Posterior cingulate gyrus (tissue), 11 donors: ENCODE results near the gene PTGIR.

Experiments
- DNase-seq, 10 donors: peaks; one replicate each; pipeline versions ENCODE4 v3.0.0 to v3.0.0-alpha.2; 2020 to 2021; ENCODE audit warnings: mixed read lengths in 3 of 10
- intact Hi-C: fragments of 100-400 bp; cut with DNase I; formaldehyde crosslinking; loops from one replicate; pipeline ENCODE4 v1.15.1; 2023

PTGIR gene

DNA sequence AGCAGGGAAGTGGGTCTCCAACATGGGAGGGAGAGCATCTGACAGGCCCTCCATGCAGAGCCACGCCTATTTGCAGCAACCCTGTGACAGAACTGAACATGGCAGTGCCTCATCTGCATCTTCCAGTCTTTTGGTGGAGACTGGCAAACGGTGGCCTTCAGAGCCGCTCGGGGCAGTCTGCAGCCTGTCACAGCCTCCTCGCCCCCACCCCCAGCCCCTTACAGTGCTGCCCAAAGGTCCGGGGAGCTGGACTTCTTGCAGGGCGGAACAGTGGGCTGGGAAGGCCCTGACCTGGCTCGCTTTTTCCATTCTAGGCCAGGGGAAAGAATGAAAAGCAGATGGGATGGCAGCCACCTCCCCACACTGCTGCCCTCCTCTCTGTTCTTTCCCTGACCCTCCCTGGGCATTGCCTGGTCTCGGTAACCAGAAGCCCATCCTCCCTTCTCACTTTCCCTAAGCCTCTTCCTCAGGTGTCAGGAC lies 21.1 kb downstream of the PTGIR start:
- peak in 3 of 10 donors; percentile 1 to 88 (median 73) for DNase-seq
- intact Hi-C loops: no loop called here

DNA sequence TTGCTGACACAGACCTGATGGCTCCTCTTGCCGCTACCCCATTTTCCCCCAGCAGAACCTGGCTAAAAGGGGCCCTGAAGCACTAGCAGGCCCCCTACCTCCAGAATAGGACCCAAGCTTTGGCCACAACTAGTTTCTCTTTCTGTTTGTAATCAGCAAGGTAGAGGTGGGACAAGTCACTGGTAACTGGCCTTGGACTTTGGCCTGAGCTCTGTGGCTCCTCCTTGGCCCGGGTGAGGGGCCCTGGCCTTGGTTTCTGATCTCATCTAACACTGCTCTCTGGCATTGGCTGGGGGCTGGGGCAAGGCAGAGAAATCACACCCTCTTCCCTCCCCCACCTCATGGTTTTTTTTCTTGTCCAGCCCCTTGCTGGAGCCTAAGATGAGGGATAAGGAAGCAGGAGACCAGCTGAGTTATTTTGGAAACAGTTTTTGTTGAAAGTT lies 21.7 kb downstream of the PTGIR start:
- peak in 1 of 10 donors; percentile 63 for DNase-seq
- intact Hi-C loops: no loop called here

DNA sequence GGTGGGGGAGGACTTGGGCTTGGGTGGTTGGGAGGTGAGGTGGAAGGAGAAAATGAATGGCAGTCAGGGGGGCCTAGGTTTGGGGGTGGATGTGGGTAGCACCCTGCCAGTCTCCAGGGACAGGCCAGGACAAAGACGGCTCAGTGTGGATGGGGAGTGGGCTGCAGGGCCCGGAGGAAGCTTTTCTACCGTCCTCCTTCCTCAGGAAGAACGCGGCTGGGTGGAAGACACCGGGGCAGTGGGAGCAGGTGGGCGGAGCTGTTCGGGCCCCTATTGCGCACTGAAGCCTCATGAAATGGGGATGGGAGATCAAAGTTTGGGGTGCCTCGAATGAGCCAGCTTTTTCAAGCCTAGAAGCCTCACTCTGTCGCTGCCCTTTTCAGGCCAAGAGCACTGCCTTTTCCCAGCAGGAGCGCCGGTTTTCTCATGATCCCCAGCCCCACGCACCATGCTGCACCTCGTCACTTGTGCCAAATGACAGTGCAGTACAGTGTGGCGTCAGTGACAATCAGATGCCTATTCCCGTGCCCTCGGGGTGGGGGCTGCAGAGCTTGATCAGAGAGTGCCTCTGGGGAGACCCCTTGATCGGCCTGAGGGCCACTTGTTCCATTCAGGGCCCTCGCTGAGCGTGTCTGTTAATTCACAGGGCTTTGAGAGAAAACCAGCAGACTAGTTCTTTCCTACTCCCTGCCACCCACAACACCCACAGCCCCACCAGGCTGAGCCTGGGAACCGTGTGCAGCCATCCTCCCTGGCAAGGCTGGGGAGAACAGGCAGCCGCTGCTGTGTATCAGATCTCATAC lies 22.3 kb downstream of the PTGIR start:
- peak in 3 of 10 donors; percentile 35 to 86 (median 79) for DNase-seq
- intact Hi-C loops: no loop called here

DNA sequence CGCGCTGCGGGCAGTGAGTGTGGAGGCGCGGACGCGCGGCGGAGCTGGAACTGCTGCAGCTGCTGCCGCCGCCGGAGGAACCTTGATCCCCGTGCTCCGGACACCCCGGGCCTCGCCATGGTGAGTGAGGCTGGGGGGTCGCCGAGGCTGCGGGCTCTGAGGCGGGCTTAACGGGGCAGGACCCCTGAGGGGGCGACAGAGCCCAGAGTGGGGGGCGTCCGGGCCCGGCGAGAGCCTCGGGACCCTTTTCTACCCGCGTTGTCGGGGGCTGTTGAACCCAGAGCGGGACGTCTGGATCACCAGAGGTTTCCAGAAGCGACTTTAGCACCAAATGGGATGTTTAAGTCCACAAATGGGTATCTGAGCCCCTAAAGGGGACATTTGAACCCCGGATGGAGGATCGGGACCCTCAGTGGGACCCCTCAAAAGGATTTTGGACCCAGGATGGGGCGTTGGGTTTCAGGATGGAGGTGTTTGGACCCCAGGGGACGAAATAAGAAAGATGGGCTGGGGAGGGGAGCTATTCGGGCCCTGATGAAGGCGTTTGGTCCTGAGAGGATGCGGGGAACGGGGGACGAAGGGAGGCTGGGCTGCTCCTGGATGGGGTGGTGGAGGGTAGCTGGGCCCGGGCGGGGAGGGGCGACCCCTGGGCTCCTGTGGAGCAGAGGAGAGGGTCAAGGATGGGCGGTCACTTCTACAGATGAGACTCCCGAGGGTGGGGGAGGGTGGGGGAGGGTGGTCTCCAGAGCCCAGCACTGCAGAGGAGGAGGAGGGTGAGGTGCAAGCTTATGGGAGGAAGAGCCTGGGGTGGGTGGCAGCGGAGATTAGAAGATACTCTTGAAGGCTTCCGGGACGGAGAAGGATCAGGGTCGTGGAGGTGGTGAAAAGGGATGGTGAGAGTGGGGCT lies 23.3 kb downstream of the PTGIR start, which contains the start of gene CALM3:
Gene CALM3 (plus strand): TSS at position 13 of the 907 bp plus-strand sequence. CDS start 105 bp downstream, at position 118.
- DNase-seq: peak in 2 of 10 donors; percentile 54 to 72
- intact Hi-C loops: no loop called here

DNA sequence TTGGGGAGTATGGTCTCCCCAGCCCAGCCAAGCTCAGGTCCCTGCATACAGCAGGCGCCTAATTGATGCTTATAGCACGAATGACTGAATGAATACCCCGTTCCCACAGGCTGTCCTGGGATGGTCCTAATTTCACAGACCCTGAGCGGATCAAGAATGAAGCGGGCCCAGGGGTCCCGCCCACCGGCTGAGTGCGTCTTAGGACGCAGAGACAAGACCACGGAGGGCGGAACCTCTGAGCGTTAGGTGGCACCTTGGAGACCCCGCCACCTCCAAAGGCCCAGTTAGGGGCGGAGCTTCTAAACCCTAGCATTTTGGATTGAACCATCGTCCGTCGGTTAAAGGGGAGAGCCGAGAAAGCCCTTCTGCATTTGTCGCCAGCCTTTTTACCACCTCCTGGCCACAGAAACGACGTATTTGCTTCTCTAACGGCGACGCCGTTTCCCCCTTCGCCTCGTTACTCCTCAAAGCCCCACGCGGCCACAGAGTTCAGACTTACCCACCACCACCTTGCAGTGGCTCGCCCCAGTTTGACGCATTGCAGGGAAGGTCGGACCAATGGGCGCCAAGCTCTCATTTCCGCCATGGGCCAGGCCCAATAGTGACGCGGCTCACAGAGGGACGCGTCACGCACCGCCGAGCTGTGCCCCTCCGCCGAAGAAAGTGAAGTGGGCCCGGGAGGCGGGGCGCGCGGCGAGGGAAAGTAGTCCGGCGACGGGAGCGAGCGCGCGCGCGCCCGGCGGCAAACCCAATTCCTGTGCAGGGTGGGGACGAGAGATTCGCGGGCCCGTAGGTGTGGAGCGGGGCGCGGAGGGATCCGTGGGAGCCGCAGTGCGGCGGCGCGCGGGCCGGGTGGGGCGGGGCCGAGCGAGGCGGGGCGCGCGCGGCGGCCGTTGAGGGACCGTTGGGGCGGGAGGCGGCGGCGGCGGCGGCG lies 24.2 kb downstream of the PTGIR start:
- DNase-seq: peak; percentile 92 to 99 (median 96)
- intact Hi-C loops: no loop called here

DNA sequence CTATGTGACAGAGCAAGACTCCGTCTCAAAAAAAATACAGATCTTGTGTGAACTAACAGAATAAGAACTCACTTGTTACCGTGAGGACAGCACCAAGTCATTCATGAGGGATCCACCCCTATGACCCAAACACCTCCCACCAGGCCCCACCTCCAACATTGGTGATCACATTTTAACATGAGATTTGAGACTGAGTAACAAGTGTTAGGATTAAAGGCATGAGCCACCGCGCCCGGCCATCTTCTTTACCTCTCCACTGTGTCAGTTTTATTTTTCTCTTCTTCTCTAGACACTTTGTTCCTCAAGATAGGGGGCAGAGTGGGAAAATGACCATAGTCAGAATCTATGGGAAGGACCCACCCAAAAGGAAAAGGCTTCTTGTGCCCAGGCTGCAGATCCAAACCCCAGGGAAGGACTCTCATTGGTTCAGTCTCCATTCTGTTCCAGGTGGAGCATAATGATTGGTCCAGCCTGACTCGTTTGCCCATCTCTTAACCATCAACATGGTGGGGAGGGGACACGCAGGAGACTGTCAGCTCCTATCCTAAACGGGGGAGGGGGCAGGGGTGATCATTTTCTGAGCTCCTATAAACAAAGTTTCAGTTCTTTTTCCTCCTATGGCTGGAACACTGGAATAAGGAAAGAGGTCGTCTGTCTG lies 25.0 kb downstream of the PTGIR start:
- peak in 2 of 10 donors; percentile 24 to 47 for DNase-seq
- intact Hi-C loops: no loop called here

DNA sequence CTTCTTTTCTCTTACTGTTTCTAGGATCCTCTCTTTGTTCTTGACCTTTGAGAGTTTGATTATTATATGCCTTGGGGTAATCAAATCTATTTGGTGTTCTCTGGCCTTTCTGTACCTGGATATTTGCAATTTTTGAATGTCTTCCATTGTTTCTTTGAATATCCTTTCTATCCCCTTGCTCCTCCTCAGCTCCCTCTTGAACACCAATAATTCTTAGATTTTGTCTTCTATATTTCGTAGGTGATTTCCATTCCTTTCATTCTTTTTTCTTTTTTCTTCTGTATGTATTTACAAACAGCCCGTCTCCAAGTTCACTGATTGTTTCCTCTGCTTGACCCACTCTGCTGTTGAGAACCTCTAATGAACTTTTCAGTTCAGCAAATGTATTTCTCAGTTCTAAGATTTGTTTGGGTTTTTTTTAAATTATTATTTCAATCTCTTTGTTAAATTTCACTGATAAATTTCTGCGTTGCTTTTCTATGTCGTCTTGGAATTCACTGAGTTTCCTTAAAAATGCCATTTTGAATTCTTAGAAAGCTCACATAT lies 26.4 kb downstream of the PTGIR start:
- intact Hi-C loops: no loop called here
- DNase-seq: no peak

DNA sequence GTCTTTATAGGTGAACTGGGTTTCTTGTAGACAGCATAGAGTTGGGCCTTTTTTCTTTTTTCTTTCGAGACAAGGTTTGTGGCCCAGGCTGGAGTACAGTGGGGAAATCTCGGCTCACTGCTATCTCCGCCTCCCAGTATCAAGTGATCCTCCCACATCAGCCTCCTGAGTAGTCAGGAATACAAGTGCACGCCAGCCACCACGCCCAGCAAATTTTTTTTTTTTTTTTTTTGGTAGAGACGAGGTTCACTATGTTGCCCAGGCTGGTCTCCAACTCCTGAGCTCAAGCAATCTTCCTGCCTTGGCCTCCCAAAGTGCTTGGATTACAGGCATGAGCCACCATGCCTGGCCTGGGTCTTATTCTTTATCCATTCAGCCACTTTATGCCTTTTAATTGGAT lies 28.9 kb downstream of the PTGIR start:
- intact Hi-C loops: no loop called here
- DNase-seq: no peak

DNA sequence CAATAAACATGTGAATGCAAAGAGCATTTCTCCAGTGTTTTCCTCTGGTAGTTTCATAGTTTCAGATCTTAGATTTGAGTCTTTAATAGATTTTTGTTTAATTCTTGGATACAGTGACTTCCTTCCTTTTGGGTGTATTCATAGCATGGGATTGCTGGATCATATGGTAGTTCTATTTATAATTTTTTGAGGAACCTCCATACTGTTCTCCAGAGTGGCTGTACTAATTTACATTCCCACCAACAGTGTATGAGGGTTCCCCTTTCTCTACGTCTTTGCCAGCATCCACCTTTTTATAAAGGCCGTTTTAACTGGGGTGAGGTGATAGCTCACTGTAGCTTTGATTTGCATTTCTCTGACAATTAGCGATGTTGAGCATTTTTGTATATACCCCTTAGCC lies 33.0 kb downstream of the PTGIR start:
- intact Hi-C loops: no loop called here
- no peak for DNase-seq

DNA sequence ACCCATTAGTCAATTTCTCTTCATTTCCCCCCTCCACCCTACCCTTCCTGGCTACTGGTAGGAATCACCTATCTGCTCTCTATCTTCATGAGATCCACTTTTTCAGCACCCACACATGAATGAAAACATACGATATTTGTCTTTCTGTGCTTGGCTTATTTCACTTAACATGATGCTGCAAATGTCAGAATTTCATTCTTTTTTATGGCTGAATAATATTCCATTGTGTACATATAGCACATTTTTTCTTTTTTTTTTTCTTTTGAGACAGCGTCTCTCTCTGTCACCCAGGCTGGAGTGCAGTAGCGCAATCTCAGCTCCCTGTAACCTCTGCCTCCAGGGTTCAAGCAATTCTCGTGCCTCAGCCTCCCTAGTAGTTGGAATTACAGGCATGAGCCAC lies 33.6 kb downstream of the PTGIR start:
- no peak for DNase-seq
- intact Hi-C loops: no loop called here

DNA sequence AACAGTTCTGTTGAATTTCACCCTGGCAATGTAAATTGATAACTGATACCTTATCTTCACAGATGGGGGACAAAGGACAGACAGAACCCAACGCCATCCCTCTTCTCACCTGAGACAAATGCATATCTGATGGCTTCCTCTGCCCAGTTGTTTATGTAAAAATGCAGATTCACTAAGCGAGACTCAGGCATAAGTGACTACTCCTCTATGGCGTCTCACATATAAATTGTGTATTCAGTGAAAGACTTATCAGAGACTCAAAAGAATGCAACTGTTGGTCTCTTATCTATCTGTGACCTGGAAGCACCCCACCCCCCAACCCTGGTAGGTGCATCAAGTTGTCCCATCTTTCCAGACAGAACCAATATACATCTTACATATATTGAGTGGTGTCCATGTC lies 37.0 kb downstream of the PTGIR start:
- no peak for DNase-seq
- intact Hi-C loops: no loop called here

DNA sequence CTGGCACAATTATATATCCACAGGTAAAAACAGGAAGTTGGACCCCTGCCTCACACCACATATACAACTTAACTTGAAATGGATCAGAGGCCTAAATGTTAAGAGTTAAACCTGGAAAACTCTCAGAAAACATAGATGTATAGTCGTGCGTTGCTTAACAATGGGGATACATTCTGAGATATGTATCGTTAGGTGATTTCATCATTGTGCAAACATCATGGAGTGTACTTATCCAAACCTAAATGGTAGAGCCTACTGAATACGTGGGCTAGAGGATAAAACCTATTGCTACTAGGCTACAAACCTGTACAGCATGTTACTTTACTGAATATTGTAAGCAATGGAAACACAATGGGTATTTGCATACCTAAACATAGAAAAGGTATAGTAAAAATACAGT lies 38.6 kb downstream of the PTGIR start:
- intact Hi-C loops: no loop called here
- no peak for DNase-seq

DNA sequence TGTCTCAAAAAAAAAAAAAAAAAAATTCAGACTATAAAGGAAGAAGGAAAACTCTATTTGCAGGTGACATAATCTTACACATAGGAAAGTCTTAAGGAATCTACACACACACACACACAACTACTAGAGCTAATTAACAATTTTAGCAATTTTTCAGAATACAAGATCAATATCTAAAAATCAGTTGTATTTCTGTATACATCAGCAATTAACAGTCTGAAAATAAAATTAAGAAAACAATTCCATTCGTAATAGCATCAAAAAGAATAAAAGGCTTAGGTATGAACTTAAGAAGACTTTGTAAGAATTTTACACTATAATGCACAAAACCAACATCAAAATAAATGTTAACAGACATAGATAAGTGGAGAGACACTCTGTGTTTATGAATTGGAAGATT lies 39.4 kb downstream of the PTGIR start:
- intact Hi-C loops: no loop called here
- no peak for DNase-seq

DNA sequence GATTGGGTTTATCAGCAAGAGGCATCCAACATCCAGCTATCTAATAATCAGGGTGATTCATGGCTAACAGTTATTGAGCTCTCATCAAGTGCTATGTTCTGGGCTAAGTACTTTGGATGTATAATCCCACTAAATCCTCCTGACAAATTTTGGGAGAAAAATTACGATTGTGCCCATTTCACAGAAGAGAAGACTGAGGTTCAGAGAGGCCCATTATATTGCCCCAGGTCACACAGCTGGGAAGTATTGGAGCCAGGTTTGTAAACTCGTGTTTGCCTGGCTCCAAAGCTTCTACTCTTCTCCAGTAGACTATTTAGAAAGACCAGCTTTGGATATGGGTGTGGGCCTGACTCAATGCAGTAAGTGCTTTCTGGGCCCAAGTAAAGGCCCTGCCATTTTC lies 44.6 kb downstream of the PTGIR start:
- intact Hi-C loops: no loop called here
- DNase-seq: no peak

DNA sequence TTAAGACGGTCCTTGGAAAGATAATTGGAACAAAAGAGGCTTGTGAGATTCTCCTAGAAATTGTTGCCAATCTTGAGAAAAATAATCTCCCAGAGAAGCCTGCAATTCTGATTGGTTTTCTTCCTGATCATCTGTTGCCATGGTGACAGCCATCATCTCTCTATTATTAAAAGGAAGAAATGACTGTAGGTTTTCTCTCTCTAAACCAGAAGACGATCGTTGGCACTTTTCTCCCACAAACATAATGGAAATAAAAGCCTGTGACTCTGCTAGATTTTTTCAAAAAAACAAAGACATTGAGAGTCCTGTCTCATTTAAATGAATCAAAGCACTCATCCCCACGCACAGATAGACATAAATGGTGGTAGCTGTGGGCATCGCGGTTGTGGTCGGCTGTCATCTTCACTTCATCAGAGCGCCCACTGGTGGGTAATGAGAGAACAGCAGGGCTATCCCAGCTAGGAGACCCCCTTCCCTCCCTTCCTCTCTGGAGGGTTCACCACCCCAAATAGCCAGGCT lies 45.5 kb downstream of the PTGIR start:
- DNase-seq: peak in 5 of 10 donors; percentile 29 to 89 (median 39)
- intact Hi-C loops: no loop called here

DNA sequence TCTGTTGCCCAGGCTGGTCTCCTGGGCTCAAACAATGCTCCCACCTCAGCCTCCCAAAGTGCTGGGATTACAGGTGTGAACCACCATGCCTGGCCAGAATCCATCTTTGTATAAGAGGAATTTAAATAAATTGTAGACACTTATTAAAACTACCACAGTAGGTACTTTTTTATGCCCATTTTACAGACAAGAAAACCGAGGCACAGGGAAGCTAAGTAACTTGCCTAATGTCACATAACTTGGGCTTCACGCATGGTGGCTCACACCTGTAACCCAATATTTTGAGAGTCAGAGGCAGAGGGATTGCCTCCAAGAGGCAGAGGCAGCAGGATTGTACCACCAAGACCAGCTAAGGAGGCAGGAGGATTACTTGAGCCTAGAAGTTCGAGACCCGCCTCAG lies 46.4 kb downstream of the PTGIR start:
- no peak for DNase-seq
- intact Hi-C loops: no loop called here

DNA sequence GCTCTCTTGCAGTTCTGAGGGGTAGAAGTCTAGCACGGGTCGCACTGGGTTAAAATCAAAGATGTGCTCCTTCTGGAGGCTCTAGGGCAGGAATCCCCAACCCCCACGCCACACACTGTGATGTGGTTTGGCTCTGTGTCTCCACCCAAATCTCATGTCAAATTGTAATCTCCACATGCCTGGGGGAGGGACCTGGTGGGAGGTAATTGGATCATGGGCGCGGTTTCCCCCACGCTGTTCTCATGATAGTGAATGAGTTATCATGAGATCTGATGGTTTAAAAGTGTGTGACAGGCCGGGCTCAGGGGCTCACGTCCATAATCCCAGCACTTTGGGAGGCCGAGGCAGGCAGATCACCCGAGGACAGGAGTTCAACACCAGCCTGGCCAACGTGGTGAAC lies 50.4 kb downstream of the PTGIR start:
- no peak for DNase-seq
- intact Hi-C loops: no loop called here

DNA sequence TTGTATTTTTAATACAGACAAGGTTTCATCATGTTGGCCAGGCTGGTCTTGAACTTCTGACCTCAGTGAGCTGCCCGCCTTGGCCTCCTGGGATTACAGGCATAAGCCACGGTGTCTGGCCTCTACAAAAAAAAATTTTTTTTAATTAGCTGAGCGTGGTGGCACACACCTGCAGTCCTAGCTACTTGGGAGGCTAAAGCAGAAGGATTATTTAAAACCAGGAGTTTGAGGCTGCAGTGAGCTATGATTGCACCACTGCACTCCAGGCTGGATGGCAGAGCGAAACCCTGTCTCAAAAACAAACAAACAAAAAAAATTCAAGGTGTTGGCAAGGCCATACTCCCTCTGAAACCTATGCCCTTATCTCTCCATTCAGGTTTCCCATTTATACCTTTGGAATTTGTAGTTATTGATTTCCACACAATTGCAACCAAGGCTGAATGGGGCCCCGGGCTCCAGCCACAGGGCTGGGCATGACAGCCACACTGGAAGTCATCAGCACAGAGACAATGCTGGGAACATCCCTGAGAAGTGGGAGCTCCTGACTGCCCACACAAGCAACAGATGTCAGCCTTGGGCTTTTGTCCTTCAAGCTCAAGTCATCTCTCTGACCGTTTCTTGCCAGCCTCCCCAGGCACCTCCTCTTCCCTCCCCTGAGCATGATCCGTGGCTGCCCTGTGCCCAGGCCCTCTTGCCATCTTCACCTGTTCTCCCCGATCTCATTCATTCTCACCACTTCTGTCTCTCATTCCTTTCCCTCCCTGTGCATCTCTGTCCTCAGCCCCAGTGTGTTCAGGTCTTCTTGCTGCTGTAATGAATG lies 51.0 kb downstream of the PTGIR start:
- intact Hi-C loops: no loop called here
- no peak for DNase-seq
